Forelimb muscle (tissue), 1 donor: ENCODE data around the gene AVPI1. TPM values are rescaled to one million over a fixed set of nuclear protein-coding genes. Genes with fewer than 3 reads are reported as not detected.
"Not testable (repeated sequence)": the region's sequence is repeated elsewhere in the genome, so short reads cannot be mapped to it uniquely, and the experiment has no call there.

Experiments
- DNase-seq: peaks from one replicate; pipeline ENCODE4 v3.0.0-alpha.2; 2013; ENCODE audit warnings: low read depth
- polyA plus RNA-seq: library from polyadenylated mRNA; unstranded; fragments of 120-200 nt; gene quantifications from one replicate; pipeline ENCODE4 v1.2.1, GENCODE V29; 2013; ENCODE audit not compliant: insufficient read length

AVPI1 gene
- polyA plus RNA-seq, 1 donor: 6.0 TPM

- DNase-seq: no peak
These were observed 3.3 kb downstream of the AVPI1 start for GRCh38 chr10:97683556-97684367.

GRCh38 chr10:97682042-97682441 is 5.0 kb downstream of the AVPI1 start:
- no peak for DNase-seq

GRCh38 chr10:97679594-97679993 is 7.4 kb downstream of the AVPI1 start:
- DNase-seq: no peak

- DNase-seq: no peak
These were observed 10.1 kb downstream of the AVPI1 start for GRCh38 chr10:97676770-97677581.

- no peak for DNase-seq
These were observed 11.8 kb downstream of the AVPI1 start for GRCh38 chr10:97675222-97675621.

- DNase-seq: no peak
These were observed 13.1 kb downstream of the AVPI1 start for GRCh38 chr10:97673736-97674525.

GRCh38 chr10:97669571-97669970 is 17.5 kb downstream of the AVPI1 start:
- no peak for DNase-seq

GRCh38 chr10:97667463-97667862 is 19.6 kb downstream of the AVPI1 start:
- DNase-seq: no peak

GRCh38 chr10:97666992-97667391 is 20.0 kb downstream of the AVPI1 start:
- DNase-seq: no peak

GRCh38 chr10:97664282-97664850 is 22.7 kb downstream of the AVPI1 start:
- no peak for DNase-seq

GRCh38 chr10:97659589-97659988 is 27.5 kb downstream of the AVPI1 start:
- DNase-seq: no peak

GRCh38 chr10:97656777-97657176 is 30.3 kb downstream of the AVPI1 start:
- DNase-seq: no peak

- no peak for DNase-seq
These were observed 35.3 kb downstream of the AVPI1 start for GRCh38 chr10:97651773-97652172.

- DNase-seq: no peak
These were observed 36.3 kb downstream of the AVPI1 start for GRCh38 chr10:97650726-97651125.

- not testable (repeated sequence) for DNase-seq
These were observed 37.7 kb downstream of the AVPI1 start for GRCh38 chr10:97649405-97649750.

- no peak for DNase-seq
These were observed 38.3 kb downstream of the AVPI1 start for GRCh38 chr10:97648562-97649404.

GRCh38 chr10:97647556-97647955 is 39.5 kb downstream of the AVPI1 start:
- no peak for DNase-seq

GRCh38 chr10:97644936-97645335 is 42.1 kb downstream of the AVPI1 start:
- DNase-seq: no peak

GRCh38 chr10:97643441-97643985 is 43.5 kb downstream of the AVPI1 start:
- no peak for DNase-seq

- not testable (repeated sequence) for DNase-seq
These were observed 44.4 kb downstream of the AVPI1 start for GRCh38 chr10:97642471-97643159.
